Activated naive CD4-positive, alpha-beta T cell treated with Interleukin-2 at 50 U/mL for 16 hours (primary cell): ENCODE measurements around the gene ZIC1.

Experiments
- DNase-seq: peaks from one replicate; pipeline ENCODE4 v3.0.0-alpha.2; 2020

ZIC1 gene

GRCh38 chr3:147397155-147397874 is 11.8 kb upstream of the ZIC1 start:
- DNase-seq: no peak

DNA sequence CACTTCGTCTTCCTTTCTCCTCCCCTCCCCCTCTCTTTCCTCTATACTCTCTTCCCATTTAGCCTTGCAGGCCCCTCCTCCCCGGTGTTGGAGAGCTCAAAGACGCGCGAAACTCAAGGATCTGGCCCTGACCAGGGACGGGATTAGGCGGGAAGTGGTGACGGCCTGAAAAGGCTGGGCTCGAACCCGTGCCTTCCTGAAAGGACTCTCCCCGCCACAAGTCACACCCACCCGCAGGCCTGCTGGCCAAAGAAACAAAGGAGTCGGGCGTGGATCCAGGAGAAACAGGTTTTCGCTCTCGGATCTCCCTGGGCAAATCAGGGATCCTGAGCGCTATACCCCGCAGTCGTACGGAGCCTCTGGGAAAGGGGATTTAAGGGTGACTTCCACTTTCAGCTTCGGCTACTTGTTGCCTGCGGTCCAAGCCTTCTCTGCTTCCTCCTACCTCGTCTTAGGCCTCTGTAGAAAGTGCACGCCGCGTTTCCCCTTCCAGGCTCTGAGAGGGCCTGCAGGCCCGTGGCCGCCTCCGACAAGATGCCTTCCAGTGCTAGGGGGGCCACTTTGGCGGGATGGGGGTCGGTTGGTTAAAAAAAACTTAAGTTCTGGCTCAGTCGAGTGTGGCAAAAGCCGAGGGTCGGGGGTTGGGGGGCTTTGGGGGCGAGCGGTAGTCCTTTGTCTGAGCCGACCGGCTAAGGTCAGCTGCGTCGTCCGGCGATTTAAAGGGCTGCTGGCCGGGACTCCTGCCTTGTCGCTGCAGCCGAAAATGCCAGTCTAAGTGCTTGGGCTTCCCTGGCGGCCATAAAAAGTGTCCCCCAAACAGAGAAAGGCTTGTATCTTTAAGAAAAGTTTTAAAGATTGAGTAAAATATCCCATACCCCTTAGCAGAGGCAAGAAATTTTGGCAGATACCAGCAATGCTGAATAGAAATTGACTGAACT is 11.0 kb upstream of the ZIC1 start:
- no peak for DNase-seq

- DNase-seq: no peak
Observed at GRCh38 chr3:147398813-147399534, 10.2 kb upstream of the ZIC1 start.

- DNase-seq: no peak
Observed at GRCh38 chr3:147400111-147400510, 9.1 kb upstream of the ZIC1 start.

- DNase-seq: no peak
Observed at GRCh38 chr3:147400999-147401398, 8.2 kb upstream of the ZIC1 start.

- no peak for DNase-seq
Observed at GRCh38 chr3:147401421-147401820, 7.7 kb upstream of the ZIC1 start.

- no peak for DNase-seq
Observed at GRCh38 chr3:147402159-147402558, 7.0 kb upstream of the ZIC1 start.

GRCh38 chr3:147403511-147403910 is 5.7 kb upstream of the ZIC1 start:
- no peak for DNase-seq

- no peak for DNase-seq
Observed at GRCh38 chr3:147404000-147404799, 5.0 kb upstream of the ZIC1 start.

DNA sequence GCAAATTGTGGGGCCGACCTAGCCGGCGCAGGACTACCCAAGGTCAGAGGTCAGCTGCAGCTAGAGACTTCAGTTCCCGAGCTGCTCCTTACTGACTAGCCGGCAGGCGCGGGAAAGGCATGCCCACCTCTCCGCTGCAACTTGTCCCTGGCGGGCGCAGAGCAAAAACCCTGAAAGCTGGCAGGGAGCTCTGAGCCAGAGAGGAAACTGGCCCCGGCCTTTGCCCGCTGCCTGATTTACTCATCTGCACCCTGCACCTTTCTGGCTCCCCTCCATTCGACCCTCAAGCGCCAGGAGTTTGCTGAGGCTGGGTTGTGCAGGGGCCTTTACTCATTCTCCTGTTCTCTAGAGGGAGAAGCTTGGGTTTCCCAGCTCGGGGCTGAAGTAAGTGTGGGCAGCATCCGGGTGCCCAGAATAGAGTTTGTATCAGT is 4.3 kb upstream of the ZIC1 start:
- no peak for DNase-seq

DNA sequence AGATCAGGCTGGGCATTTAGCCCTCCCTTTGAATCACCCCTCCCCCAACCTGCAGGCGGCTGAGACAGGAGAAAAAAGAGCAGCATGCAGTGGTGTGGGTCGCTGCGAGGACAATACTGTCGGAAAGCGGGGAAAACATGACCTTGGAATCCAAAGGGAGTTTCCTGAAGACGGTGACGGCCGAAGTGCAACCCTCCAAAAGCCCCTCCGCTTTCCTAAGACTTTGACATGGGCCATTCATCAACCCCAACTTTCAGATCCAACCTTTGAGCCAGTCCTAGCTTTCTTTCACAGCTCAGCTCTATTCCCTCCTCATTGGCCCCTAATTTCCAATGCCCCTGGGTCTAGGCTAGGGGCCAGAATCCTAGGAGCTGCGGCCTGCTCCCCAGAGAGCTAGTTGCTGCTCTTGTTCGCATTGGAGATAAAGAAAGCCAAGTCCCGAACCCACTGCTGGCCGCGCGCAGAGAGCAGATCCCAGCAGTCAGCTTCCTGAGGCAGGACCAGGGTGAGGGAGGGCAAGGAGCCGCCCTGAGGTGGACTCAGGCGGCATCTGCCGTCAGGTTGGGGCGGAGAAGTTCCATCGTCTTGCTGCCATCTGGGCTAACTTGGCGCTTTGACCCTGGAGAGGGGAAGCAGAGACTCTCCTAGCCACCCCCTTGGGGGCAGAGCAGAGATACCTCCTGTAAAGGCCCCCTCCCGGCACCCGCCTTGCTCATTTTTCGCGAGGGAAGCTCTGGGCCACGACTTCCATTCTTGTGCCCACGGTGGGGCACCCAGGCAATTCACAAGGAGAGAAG is 3.7 kb upstream of the ZIC1 start:
- DNase-seq: no peak

GRCh38 chr3:147406028-147406931 is 2.9 kb upstream of the ZIC1 start, which contains the start of gene ZIC4:
Gene ZIC4 (minus strand): TSS chr3:147406543. CDS start chr3:147402797, 3,746 bp downstream.
- no peak for DNase-seq

DNA sequence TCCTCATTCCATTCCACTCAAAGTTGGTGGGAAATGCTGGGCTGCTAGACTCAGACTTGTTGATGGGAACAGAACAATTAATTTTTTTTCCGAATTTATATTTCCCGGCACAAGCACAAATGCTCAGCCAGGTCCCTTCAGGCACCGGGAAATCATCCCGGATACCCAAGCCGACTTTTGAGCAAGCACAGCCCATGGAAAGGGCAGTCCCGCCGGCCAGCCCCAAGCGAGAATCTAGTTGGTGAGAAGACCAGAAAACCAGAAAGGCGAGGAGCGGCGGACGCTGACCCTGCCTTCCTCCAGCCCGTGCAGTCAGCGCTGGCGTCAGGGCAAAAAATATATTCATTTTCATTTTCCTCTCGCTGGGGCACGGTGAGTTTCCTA is 2.1 kb upstream of the ZIC1 start:
- DNase-seq: no peak

- DNase-seq: no peak
Observed at GRCh38 chr3:147407498-147408187, 1.5 kb upstream of the ZIC1 start.

DNA sequence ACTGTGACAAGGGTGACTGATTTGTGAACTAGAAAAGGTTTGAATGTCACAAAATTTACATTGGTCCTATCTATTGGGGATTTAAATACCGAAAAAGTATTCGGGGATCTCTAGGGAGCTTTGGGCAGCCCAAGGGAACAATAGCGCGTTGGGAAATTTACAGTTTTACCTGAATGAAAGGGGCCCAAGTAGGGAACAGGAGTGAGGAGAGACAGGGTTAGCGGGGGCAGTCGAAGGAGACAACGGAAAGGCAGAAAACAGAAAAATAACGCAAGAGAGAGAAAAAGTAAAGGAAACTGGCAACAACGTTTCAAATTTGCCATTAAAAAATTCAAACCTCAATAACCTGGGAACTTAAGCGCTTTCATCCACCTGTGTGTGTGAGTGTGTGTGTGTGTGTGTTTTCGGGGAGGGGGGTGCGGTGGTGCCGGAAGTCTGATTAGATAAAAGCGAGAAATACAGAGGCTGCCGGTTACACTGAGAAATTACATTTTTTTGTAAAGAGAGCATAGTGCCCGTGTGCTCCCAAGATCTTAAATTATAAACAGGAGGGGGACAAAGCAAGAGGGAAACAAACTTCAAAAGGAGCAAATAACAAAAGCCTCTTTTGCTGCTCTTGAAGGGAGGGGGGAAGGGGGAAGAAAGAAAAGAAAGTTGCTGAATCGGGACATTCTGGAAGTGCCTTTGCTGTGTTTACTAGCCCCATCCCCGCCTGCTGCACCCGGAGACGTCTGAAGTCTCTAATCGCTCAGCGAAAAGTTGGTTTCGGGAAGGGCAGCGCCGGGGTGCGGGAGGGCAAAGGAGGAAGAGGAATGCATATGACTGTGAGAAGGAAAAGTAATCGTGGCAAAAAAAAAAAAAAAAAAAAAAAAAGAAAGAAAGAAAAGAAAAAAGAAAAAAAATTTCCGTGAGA is 721 bp upstream of the ZIC1 start:
- no peak for DNase-seq

GRCh38 chr3:147410116-147410525 is 956 bp downstream of the ZIC1 start:
- no peak for DNase-seq

GRCh38 chr3:147410526-147411237 is 1.5 kb downstream of the ZIC1 start:
- no peak for DNase-seq

GRCh38 chr3:147411238-147411814 is 2.2 kb downstream of the ZIC1 start:
- DNase-seq: no peak
